ENCODE results near the gene COL4A2. TPM values are rescaled to one million over a fixed set of nuclear protein-coding genes. Genes with fewer than 3 reads are reported as not detected.
A peak's percentile ranks its signal among the peaks of the same experiment; 100 is the strongest.

The COL4A2 gene
- total RNA-seq, 6 donors from 2014 or later, result 169 to 458 (median 258) TPM

DNA sequence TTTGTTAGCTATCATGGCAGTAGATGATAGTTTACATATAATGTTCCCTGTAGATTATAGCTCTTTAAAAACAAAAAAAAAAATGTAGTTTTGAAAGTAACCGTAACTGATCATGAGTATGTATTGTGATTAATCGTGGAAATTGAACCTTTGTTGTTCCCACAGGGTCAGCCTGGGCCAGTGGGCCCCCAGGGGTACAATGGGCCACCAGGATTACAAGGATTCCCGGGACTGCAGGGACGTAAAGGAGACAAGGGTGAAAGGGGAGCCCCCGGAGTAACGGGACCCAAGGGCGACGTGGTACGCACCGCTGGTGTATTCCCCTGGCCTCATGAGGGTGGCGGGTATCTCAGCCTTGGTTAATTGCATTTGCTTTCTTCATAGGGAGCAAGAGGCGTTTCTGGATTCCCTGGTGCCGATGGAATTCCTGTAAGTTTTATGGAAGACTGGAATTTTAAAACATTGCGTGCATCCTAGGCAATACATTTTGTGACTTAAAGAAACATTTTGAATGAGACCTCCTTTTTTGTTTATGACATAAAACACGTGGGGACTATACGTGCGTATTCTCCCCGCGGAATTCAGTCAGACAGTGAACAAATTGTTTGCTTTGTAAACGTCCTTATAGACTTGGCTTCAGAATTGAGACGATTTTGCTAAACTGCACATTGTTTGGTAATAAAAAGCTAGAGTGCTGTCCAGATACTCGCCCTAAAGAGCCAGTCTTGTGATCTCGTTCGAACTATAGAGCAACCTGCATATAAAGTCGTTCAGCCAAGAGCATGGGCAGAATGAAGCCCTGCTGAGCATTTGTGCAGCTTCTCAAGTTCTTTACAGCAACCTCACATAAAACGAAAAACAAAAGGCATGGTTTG, 117.7 kb downstream of the COL4A2 start:
- DNase-seq (no peak), ATAC-seq (ENCODE audit: low FRiP score in 2 of 2) (no peak)
- H3K27me3 ChIP-seq, result no peaks in the 10 kb centered on the region
- H3K27ac ChIP-seq, result no peak overlapping the region
- no peak overlapping the region for H3K4me3 ChIP-seq
- no peaks in the 10 kb centered on the region for H3K9me3 ChIP-seq
- H3K36me3 ChIP-seq, result peaks cover 0 to 48% (median 8%) of the 10 kb centered on the region in 4 donors
- H3K4me1 ChIP-seq, result peaks cover 5 to 20% (median 13%) of the 10 kb centered on the region in 4 donors
- WGBS, 2 donors, result 79% methylated on average over 26 of the region's 26 CpGs
- no peak for TF ChIP-seq POLR2A (IDR thresholded peaks at IDR 0.05)
- TF ChIP-seq, protein P1, sequence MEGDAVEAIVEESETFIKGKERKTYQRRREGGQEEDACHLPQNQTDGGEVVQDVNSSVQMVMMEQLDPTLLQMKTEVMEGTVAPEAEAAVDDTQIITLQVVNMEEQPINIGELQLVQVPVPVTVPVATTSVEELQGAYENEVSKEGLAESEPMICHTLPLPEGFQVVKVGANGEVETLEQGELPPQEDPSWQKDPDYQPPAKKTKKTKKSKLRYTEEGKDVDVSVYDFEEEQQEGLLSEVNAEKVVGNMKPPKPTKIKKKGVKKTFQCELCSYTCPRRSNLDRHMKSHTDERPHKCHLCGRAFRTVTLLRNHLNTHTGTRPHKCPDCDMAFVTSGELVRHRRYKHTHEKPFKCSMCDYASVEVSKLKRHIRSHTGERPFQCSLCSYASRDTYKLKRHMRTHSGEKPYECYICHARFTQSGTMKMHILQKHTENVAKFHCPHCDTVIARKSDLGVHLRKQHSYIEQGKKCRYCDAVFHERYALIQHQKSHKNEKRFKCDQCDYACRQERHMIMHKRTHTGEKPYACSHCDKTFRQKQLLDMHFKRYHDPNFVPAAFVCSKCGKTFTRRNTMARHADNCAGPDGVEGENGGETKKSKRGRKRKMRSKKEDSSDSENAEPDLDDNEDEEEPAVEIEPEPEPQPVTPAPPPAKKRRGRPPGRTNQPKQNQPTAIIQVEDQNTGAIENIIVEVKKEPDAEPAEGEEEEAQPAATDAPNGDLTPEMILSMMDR (IDR thresholded peaks at IDR 0.05), result no peak
- TF ChIP-seq POLR2AphosphoS5 (IDR thresholded peaks at IDR 0.05), result no peak
- no peak for TF ChIP-seq EP300 (IDR thresholded peaks at IDR 0.05)

DNA sequence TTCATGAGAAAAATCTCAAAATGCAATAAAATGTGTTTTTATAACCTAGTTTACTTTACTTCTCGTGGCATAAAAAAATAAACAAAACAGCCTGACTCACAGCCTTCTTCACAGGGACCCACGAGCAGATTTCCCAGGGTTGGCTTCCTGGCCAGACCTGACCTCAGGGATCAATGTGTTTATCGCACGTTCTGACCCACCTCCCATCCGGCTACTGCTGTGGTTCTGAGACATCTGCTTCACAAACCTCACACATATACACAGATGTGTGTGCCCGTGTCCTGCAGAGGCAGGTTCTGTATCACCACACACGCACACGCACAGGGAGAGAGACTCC, 118.3 kb downstream of the COL4A2 start:
- TF ChIP-seq EP300 (IDR thresholded peaks at IDR 0.05), result no peak
- TF ChIP-seq POLR2A (IDR thresholded peaks at IDR 0.05), result no peak
- TF ChIP-seq POLR2AphosphoS5 (IDR thresholded peaks at IDR 0.05), result no peak
- TF ChIP-seq, protein P1 (IDR thresholded peaks at IDR 0.05), result no peak
- H3K4me3 ChIP-seq, result no peak overlapping the region
- peaks cover 0 to 14% (median 10%) of the 10 kb centered on the region in 4 donors for H3K4me1 ChIP-seq
- H3K9me3 ChIP-seq, result no peaks in the 10 kb centered on the region
- H3K27ac ChIP-seq, result no peak overlapping the region
- H3K36me3 ChIP-seq, result peaks cover 0 to 54% (median 9%) of the 10 kb centered on the region in 4 donors
- no peak for ATAC-seq (ENCODE audit: low FRiP score in 2 of 2)
- WGBS, 2 donors, result 72 to 76% methylated on average over 8 of the region's 8 CpGs
- H3K27me3 ChIP-seq, result no peaks in the 10 kb centered on the region
- no peak for DNase-seq

DNA sequence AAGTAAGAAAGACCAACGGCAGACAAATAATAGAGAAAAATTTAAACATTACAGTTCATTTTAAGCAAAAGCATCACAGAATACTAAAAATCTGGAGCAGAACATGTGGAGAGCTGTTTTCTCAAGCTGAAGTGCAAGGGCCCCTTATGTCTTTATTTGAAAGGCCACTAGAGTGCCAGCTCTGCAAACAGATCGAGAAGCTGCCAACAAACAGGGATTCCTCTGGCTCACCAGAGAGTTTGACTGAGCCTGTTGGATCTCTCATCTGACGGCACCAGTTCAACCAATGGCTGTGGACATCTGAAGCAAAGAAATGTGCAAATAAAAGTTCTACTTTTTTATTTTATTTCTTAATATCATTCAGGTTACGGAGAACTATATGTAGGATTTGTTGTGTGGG, 119.7 kb downstream of the COL4A2 start:
- H3K4me1 ChIP-seq, result peaks cover 0 to 6% (median 3%) of the 10 kb centered on the region in 4 donors
- H3K4me3 ChIP-seq, result no peak overlapping the region
- H3K9me3 ChIP-seq, result no peaks in the 10 kb centered on the region
- H3K36me3 ChIP-seq, result peaks cover 0 to 67% (median 17%) of the 10 kb centered on the region in 4 donors
- H3K27me3 ChIP-seq, result no peaks in the 10 kb centered on the region
- whole genome bisulfite sequencing, 2 donors, result 57 to 67% methylated on average over 4 of the region's 4 CpGs
- ATAC-seq (ENCODE audit: low FRiP score in 2 of 2) (no peak), DNase-seq (no peak)
- H3K27ac ChIP-seq, result no peak overlapping the region
- TF ChIP-seq, protein P1 (IDR thresholded peaks at IDR 0.05), result no peak
- TF ChIP-seq POLR2AphosphoS5 (IDR thresholded peaks at IDR 0.05) (no peak), EP300 (IDR thresholded peaks at IDR 0.05) (no peak), POLR2A (IDR thresholded peaks at IDR 0.05) (no peak)

DNA sequence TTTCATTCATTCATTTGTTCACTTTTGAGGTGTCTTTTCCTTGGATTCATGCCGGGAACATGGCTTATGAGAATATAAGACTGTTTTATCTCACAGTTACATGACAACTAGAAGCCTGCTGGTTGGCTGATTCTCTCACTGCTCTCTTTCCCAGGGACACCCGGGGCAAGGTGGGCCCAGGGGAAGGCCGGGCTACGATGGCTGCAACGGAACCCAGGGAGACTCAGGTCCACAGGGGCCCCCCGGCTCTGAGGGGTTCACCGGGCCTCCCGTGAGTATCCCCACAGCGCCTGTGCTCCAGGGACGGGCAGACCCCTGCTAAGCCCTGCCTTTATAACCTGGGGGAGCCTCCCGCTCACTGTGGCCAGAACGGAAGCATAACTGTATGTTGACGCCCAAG, 121.2 kb downstream of the COL4A2 start:
- TF ChIP-seq, protein P1 (IDR thresholded peaks at IDR 0.05), result no peak
- TF ChIP-seq EP300 (IDR thresholded peaks at IDR 0.05) (no peak), POLR2AphosphoS5 (IDR thresholded peaks at IDR 0.05) (no peak), POLR2A (IDR thresholded peaks at IDR 0.05) (no peak)
- WGBS, 2 donors, result 89 to 100% methylated on average over 4 to 13 of the region's 13 CpGs
- DNase-seq (peak in 1 of 2 donors; percentile 58), ATAC-seq (ENCODE audit: low FRiP score in 2 of 2) (no peak)
- Histone ChIP-seq H3K4me1 (peaks cover 0 to 15% (median 4%) of the 10 kb centered on the region in 4 donors), H3K27ac (no peak overlapping the region), H3K36me3 (peaks cover 0 to 69% (median 17%) of the 10 kb centered on the region in 4 donors), H3K27me3 (no peaks in the 10 kb centered on the region), H3K4me3 (no peak overlapping the region), H3K9me3 (no peaks in the 10 kb centered on the region)
